H9 (cell line): ENCODE measurements around the gene KIF23. TPM values are rescaled to one million over a fixed set of nuclear protein-coding genes. Genes with fewer than 3 reads are reported as not detected.

Source experiments
- DNase-seq: peaks from one replicate; pipeline ENCODE4 v3.0.0-alpha.2; 2017
- H2AFZ ChIP-seq: one replicate; pipeline ENCODE4 v1.6.1; 2013; ENCODE audit warnings: mild to moderate bottlenecking, low read length, control low read depth, moderate library complexity
- H2AK5ac ChIP-seq: 2 replicates; pipeline ENCODE4 v1.6.1; 2013; ENCODE audit warnings: low read length, control low read depth, mixed read lengths; ENCODE audit not compliant: insufficient read length
- H2BK120ac ChIP-seq: one replicate; pipeline ENCODE4 v1.6.1; 2013; ENCODE audit warnings: low read depth, mild to moderate bottlenecking, low read length, control low read depth, inconsistent platforms; ENCODE audit not compliant: poor library complexity, severe bottlenecking
- H2BK12ac ChIP-seq: 2 replicates; pipeline ENCODE4 v1.6.1; 2013; ENCODE audit warnings: low read length, control low read depth, mixed read lengths, low read depth; ENCODE audit not compliant: insufficient read length
- H2BK15ac ChIP-seq: 2 replicates; pipeline ENCODE4 v1.6.1; 2013; ENCODE audit warnings: low read depth, low read length, control low read depth
- H2BK20ac ChIP-seq: one replicate; pipeline ENCODE4 v1.6.1; 2013; ENCODE audit warnings: low read depth, mild to moderate bottlenecking, low read length, control low read depth, inconsistent platforms; ENCODE audit not compliant: poor library complexity, severe bottlenecking
- H2BK5ac ChIP-seq: 2 replicates; pipeline ENCODE4 v1.6.1; 2013; ENCODE audit warnings: low read length, control low read depth, mixed read lengths; ENCODE audit not compliant: insufficient read length
- H3K14ac ChIP-seq: 2 replicates; pipeline ENCODE4 v1.6.1; 2013; ENCODE audit warnings: low read length, control low read depth; ENCODE audit not compliant: insufficient read depth
- H3K18ac ChIP-seq: 2 replicates; pipeline ENCODE4 v1.6.1; 2013; ENCODE audit warnings: low read depth, mild to moderate bottlenecking, mixed read lengths, low read length, control low read depth; ENCODE audit not compliant: insufficient read length
- H3K23ac ChIP-seq: 2 replicates; pipeline ENCODE4 v1.6.1; 2013; ENCODE audit warnings: low read length, control low read depth, mixed read lengths, low read depth; ENCODE audit not compliant: insufficient read length
- H3K23me2 ChIP-seq: 2 replicates; pipeline ENCODE4 v1.6.1; 2013; ENCODE audit warnings: low read depth, mild to moderate bottlenecking, mixed read lengths, low read length, control low read depth; ENCODE audit not compliant: insufficient read length, poor library complexity, severe bottlenecking
- H3K27ac ChIP-seq: 2 replicates; pipeline ENCODE4 v1.5.1; 2013; ENCODE audit warnings: low read length, control low read depth, mixed read lengths, low read depth; ENCODE audit not compliant: insufficient read length
- H3K27me3 ChIP-seq: 2 replicates; pipeline ENCODE4 v1.6.1; 2013; ENCODE audit warnings: low read length, control low read depth, inconsistent platforms; ENCODE audit not compliant: insufficient read depth
- H3K4ac ChIP-seq: 2 replicates; pipeline ENCODE4 v1.6.1; 2013; ENCODE audit warnings: low read depth, mild to moderate bottlenecking, control low read depth, inconsistent platforms, low read length, moderate library complexity
- H3K4me1 ChIP-seq: 2 replicates; pipeline ENCODE4 v1.6.1; 2013; ENCODE audit warnings: low read length, control low read depth, inconsistent platforms; ENCODE audit not compliant: insufficient read depth
- H3K4me2 ChIP-seq: 2 replicates; pipeline ENCODE4 v1.6.1; 2013; ENCODE audit warnings: low read length, control low read depth, mixed read lengths; ENCODE audit not compliant: insufficient read length, insufficient read depth
- H3K56ac ChIP-seq: 2 replicates; pipeline ENCODE4 v1.6.1; 2013; ENCODE audit warnings: low read depth, mild to moderate bottlenecking, mixed read lengths, low read length, control low read depth; ENCODE audit not compliant: insufficient read length
- H3K79me1 ChIP-seq: 2 replicates; pipeline ENCODE4 v1.6.1; 2013; ENCODE audit warnings: low read depth, mild to moderate bottlenecking, moderate library complexity, low read length, control low read depth, inconsistent platforms; ENCODE audit not compliant: insufficient read depth, poor library complexity, severe bottlenecking
- H3K79me2 ChIP-seq: 2 replicates; pipeline ENCODE4 v1.6.1; 2013; ENCODE audit warnings: low read length, control low read depth, inconsistent platforms; ENCODE audit not compliant: insufficient read depth
- H3K9ac ChIP-seq: 2 replicates; pipeline ENCODE4 v1.6.1; 2013; ENCODE audit warnings: low read length, control low read depth, mixed read lengths; ENCODE audit not compliant: insufficient read length; ENCODE audit errors: extremely low read depth
- H3K9me3 ChIP-seq: one replicate; pipeline ENCODE4 v1.6.1; 2013; ENCODE audit warnings: low read depth, low read length, inconsistent platforms; ENCODE audit not compliant: control insufficient read depth
- H3T11ph ChIP-seq: one replicate; pipeline ENCODE4 v1.6.1; 2013; ENCODE audit warnings: mild to moderate bottlenecking, low read length, control low read depth, inconsistent platforms
- H4K20me1 ChIP-seq: one replicate; pipeline ENCODE4 v1.6.1; 2013; ENCODE audit not compliant: control insufficient read depth, insufficient read length, insufficient read depth
- H4K5ac ChIP-seq: 2 replicates; pipeline ENCODE4 v1.6.1; 2013; ENCODE audit warnings: low read depth, mild to moderate bottlenecking, mixed read lengths, low read length, control low read depth; ENCODE audit not compliant: insufficient read length
- H4K8ac ChIP-seq: replicated peaks from 2 replicates; pipeline ENCODE4 v1.6.1; 2013; ENCODE audit warnings: low read length, control low read depth, mixed read lengths, low read depth; ENCODE audit not compliant: insufficient read length
- H4K91ac ChIP-seq: 2 replicates; pipeline ENCODE4 v1.6.1; 2013; ENCODE audit warnings: low read depth, mild to moderate bottlenecking, moderate library complexity, mixed read lengths, low read length, control low read depth; ENCODE audit not compliant: insufficient read length
- H3K27ac Mint-ChIP-seq, 3 experiments: 2 replicates in 2 of 3; 3 replicates in 1 of 3; pipeline ENCODE4 v1.8.0; 2020 to 2021; ENCODE audit warnings: mixed read lengths in 3 of 3, mild to moderate bottlenecking in 1 of 3, moderate library complexity in 1 of 3
- H3K27me3 Mint-ChIP-seq: 2 replicates; pipeline ENCODE4 v1.8.0; 2021; ENCODE audit warnings: low read depth, mild to moderate bottlenecking, moderate library complexity, mixed read lengths
- H3K36me3 Mint-ChIP-seq, 3 experiments: 2 replicates in 2 of 3; 3 replicates in 1 of 3; pipeline ENCODE4 v1.8.0; 2020 to 2021; ENCODE audit warnings: low read depth in 3 of 3, mixed read lengths in 3 of 3; ENCODE audit not compliant: insufficient read depth in 1 of 3
- H3K4me1 Mint-ChIP-seq, 2 experiments: 2 replicates each; pipeline ENCODE4 v1.8.0; 2020; ENCODE audit warnings: mixed read lengths in 2 of 2
- H3K4me3 Mint-ChIP-seq, 2 experiments: 2 replicates in 1 of 2; 3 replicates in 1 of 2; pipeline ENCODE4 v1.8.0; 2020 to 2021; ENCODE audit warnings: mild to moderate bottlenecking in 2 of 2, mixed read lengths in 2 of 2, moderate library complexity in 1 of 2
- H3K9me3 Mint-ChIP-seq, 2 experiments: 2 replicates in 1 of 2; 3 replicates in 1 of 2; pipeline ENCODE4 v1.8.0; 2020; ENCODE audit warnings: mild to moderate bottlenecking in 2 of 2, mixed read lengths in 2 of 2, moderate library complexity in 1 of 2
- CTCF ChIP-seq: fragments of 200-600 bp; sonication (generic); conservative IDR thresholded peaks from 3 replicates; pipeline ENCODE4 v1.8.0; 2021; ENCODE audit warnings: antibody characterized with exemption, mild to moderate bottlenecking
- WGBS: extraction: QIAGEN DNeasy Blood & Tissue Kit; methylation state at CpG from one replicate; pipeline ENCODE4 v1.1.7; 2013; ENCODE audit warnings: missing lambda C conversion rate, low lambda C conversion rate, mixed read lengths; ENCODE audit not compliant: insufficient read length; ENCODE audit errors: extremely low coverage; 5-methylcytosine and 5-hydroxymethylcytosine counted together
- total RNA-seq: library from RNA; stranded (reverse); gene quantifications from 2 replicates; pipeline ENCODE4 v1.2.1, GENCODE V29; 2021

The KIF23 gene
- total RNA-seq, 1 experiment from 2014 or later = 55.4 TPM

- no peaks in the 10 kb centered on the region for H3K23me2 ChIP-seq
- H4K91ac ChIP-seq = no peak overlapping the region
- no peak for DNase-seq
- H3K27me3 ChIP-seq = no peaks in the 10 kb centered on the region
- no peak overlapping the region for H2BK12ac ChIP-seq
- Mint-ChIP-seq H3K27ac (no peak overlapping the region), H3K36me3 (no peaks in the 10 kb centered on the region), H3K9me3 (no peaks in the 10 kb centered on the region), H3K4me1 (peaks cover 15 to 24% of the 10 kb centered on the region in 2 experiments), H3K27me3 (peaks cover 11% of the 10 kb centered on the region), H3K4me3 (no peak overlapping the region)
- H3K14ac ChIP-seq = no peak overlapping the region
- H3K27ac ChIP-seq = no peak overlapping the region
- H2BK120ac ChIP-seq = no peak overlapping the region
- H3K18ac ChIP-seq = no peak overlapping the region
- no peak overlapping the region for H2BK5ac ChIP-seq
- H3K79me2 ChIP-seq = no peaks in the 10 kb centered on the region
- no peak overlapping the region for H3T11ph ChIP-seq
- no peak overlapping the region for H2AFZ ChIP-seq
- no peak overlapping the region for H2BK20ac ChIP-seq
- H3K79me1 ChIP-seq = no peaks in the 10 kb centered on the region
- H3K23ac ChIP-seq = no peak overlapping the region
- no peak overlapping the region for H4K5ac ChIP-seq
- H4K20me1 ChIP-seq = no peaks in the 10 kb centered on the region
- no peak overlapping the region for H2AK5ac ChIP-seq
- no peak overlapping the region for H3K9ac ChIP-seq
- H3K4me2 ChIP-seq = no peak overlapping the region
- H2BK15ac ChIP-seq = no peak overlapping the region
- H4K8ac ChIP-seq = no peak overlapping the region
- no peak for TF ChIP-seq CTCF
- H3K9me3 ChIP-seq = no peaks in the 10 kb centered on the region
- peaks cover 3% of the 10 kb centered on the region; the same call in 1 of the 2 replicates for H3K4me1 ChIP-seq
- no CpG with 5 or more reads among the region's 10 CpGs for WGBS
- H3K56ac ChIP-seq = no peak overlapping the region
- no peak overlapping the region for H3K4ac ChIP-seq
Measured at GRCh38 chr15:69395460-69395859, 18.7 kb upstream of the KIF23 start.
